ENCODE data around the gene MLH3.

MLH3 gene

DNA sequence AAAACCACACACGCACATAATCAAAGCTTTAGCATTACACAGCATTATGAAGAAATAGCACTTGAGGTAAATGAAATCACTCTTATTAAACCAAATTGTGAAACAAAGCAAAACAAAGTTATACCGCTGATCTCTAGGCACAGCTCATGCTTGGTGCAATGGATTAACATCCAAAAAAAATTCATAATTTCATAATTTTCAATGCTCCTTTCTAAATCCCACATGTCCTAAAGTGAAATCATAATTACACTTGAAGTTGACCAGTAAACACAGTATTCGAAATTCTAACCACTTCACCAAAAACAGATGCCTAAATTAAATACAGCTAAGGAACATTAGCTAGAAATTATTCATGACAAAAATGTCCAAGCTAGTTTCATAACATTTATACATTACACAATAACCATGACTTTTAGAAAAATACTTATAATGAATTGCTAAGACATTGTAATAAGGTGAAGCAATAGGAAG is 1.5 kb downstream of the MLH3 start:
- TF ChIP-seq NFIC (IDR thresholded peaks at IDR 0.05): no peak
- TF ChIP-seq RAD21 (IDR thresholded peaks at IDR 0.05; ENCODE audit: low read depth): no peak
- TF ChIP-seq ZBTB7A (IDR thresholded peaks at IDR 0.05; ENCODE audit: low read depth): no peak
- TF ChIP-seq EGR1 (IDR thresholded peaks at IDR 0.05): no peak
- no peak for TF ChIP-seq FOXM1 (IDR thresholded peaks at IDR 0.05; ENCODE audit: borderline replicate concordance, low read depth)
- no peak for TF ChIP-seq CREB1 (IDR thresholded peaks at IDR 0.05; ENCODE audit: low read depth)
- TF ChIP-seq, protein P1, sequence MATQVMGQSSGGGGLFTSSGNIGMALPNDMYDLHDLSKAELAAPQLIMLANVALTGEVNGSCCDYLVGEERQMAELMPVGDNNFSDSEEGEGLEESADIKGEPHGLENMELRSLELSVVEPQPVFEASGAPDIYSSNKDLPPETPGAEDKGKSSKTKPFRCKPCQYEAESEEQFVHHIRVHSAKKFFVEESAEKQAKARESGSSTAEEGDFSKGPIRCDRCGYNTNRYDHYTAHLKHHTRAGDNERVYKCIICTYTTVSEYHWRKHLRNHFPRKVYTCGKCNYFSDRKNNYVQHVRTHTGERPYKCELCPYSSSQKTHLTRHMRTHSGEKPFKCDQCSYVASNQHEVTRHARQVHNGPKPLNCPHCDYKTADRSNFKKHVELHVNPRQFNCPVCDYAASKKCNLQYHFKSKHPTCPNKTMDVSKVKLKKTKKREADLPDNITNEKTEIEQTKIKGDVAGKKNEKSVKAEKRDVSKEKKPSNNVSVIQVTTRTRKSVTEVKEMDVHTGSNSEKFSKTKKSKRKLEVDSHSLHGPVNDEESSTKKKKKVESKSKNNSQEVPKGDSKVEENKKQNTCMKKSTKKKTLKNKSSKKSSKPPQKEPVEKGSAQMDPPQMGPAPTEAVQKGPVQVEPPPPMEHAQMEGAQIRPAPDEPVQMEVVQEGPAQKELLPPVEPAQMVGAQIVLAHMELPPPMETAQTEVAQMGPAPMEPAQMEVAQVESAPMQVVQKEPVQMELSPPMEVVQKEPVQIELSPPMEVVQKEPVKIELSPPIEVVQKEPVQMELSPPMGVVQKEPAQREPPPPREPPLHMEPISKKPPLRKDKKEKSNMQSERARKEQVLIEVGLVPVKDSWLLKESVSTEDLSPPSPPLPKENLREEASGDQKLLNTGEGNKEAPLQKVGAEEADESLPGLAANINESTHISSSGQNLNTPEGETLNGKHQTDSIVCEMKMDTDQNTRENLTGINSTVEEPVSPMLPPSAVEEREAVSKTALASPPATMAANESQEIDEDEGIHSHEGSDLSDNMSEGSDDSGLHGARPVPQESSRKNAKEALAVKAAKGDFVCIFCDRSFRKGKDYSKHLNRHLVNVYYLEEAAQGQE (IDR thresholded peaks at IDR 0.05; ENCODE audit: low read depth): no peak
- TF ChIP-seq YY1 (IDR thresholded peaks at IDR 0.05; ENCODE audit: low read depth): no peak
- no peak for TF ChIP-seq EP300 (IDR thresholded peaks at IDR 0.05; ENCODE audit: borderline replicate concordance)
- no peak for TF ChIP-seq USF1 (IDR thresholded peaks at IDR 0.05)
- TF ChIP-seq CEBPB (IDR thresholded peaks at IDR 0.05): no peak
- TF ChIP-seq, protein P2, sequence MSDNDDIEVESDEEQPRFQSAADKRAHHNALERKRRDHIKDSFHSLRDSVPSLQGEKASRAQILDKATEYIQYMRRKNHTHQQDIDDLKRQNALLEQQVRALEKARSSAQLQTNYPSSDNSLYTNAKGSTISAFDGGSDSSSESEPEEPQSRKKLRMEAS (IDR thresholded peaks at IDR 0.05): no peak

GRCh38 chr14:75049136-75049535 is 2.1 kb downstream of the MLH3 start:
- no peak for TF ChIP-seq ZBTB7A (IDR thresholded peaks at IDR 0.05; ENCODE audit: low read depth)
- TF ChIP-seq EGR1 (IDR thresholded peaks at IDR 0.05): no peak
- TF ChIP-seq RAD21 (IDR thresholded peaks at IDR 0.05; ENCODE audit: low read depth): no peak
- no peak for TF ChIP-seq CREB1 (IDR thresholded peaks at IDR 0.05; ENCODE audit: low read depth)
- TF ChIP-seq USF1 (IDR thresholded peaks at IDR 0.05): no peak
- TF ChIP-seq, protein P2 (IDR thresholded peaks at IDR 0.05): no peak
- no peak for TF ChIP-seq EP300 (IDR thresholded peaks at IDR 0.05; ENCODE audit: borderline replicate concordance)
- TF ChIP-seq TCF12 (IDR thresholded peaks at IDR 0.05; ENCODE audit: low read depth): no peak
- no peak for TF ChIP-seq CEBPB (IDR thresholded peaks at IDR 0.05)
- TF ChIP-seq TEAD4 (IDR thresholded peaks at IDR 0.05): no peak
- no peak for TF ChIP-seq TAF1 (IDR thresholded peaks at IDR 0.05; ENCODE audit: low read depth)
- TF ChIP-seq, protein P1 (IDR thresholded peaks at IDR 0.05; ENCODE audit: low read depth): no peak
- TF ChIP-seq FOXM1 (IDR thresholded peaks at IDR 0.05; ENCODE audit: borderline replicate concordance, low read depth): no peak
- no peak for TF ChIP-seq YY1 (IDR thresholded peaks at IDR 0.05; ENCODE audit: low read depth)
- no peak for TF ChIP-seq NFIC (IDR thresholded peaks at IDR 0.05)

GRCh38 chr14:75048101-75048500 is 3.2 kb downstream of the MLH3 start:
- TF ChIP-seq TEAD4 (IDR thresholded peaks at IDR 0.05) (no peak), TCF12 (IDR thresholded peaks at IDR 0.05; ENCODE audit: low read depth) (no peak), EGR1 (IDR thresholded peaks at IDR 0.05) (no peak), CREB1 (IDR thresholded peaks at IDR 0.05; ENCODE audit: low read depth) (no peak), FOXM1 (IDR thresholded peaks at IDR 0.05; ENCODE audit: borderline replicate concordance, low read depth) (no peak), USF1 (IDR thresholded peaks at IDR 0.05) (no peak), RAD21 (IDR thresholded peaks at IDR 0.05; ENCODE audit: low read depth) (no peak), NFIC (IDR thresholded peaks at IDR 0.05) (no peak), CEBPB (IDR thresholded peaks at IDR 0.05) (no peak), EP300 (IDR thresholded peaks at IDR 0.05; ENCODE audit: borderline replicate concordance) (no peak), YY1 (IDR thresholded peaks at IDR 0.05; ENCODE audit: low read depth) (no peak)
- TF ChIP-seq, protein P2 (IDR thresholded peaks at IDR 0.05): no peak
- TF ChIP-seq, protein P1 (IDR thresholded peaks at IDR 0.05; ENCODE audit: low read depth): no peak

GRCh38 chr14:75047506-75047905 is 3.8 kb downstream of the MLH3 start:
- TF ChIP-seq RAD21 (IDR thresholded peaks at IDR 0.05; ENCODE audit: low read depth) (no peak), EP300 (IDR thresholded peaks at IDR 0.05; ENCODE audit: borderline replicate concordance) (no peak), CEBPB (IDR thresholded peaks at IDR 0.05) (no peak), TEAD4 (IDR thresholded peaks at IDR 0.05) (no peak), USF1 (IDR thresholded peaks at IDR 0.05) (no peak), YY1 (IDR thresholded peaks at IDR 0.05; ENCODE audit: low read depth) (no peak), NFIC (IDR thresholded peaks at IDR 0.05) (no peak), EGR1 (IDR thresholded peaks at IDR 0.05) (no peak), TAF1 (IDR thresholded peaks at IDR 0.05; ENCODE audit: low read depth) (no peak)
- TF ChIP-seq, protein P1 (IDR thresholded peaks at IDR 0.05; ENCODE audit: low read depth): no peak
- TF ChIP-seq, protein P2 (IDR thresholded peaks at IDR 0.05): no peak

All from Ishikawa (cell line).